Activated B cell treated with CpG ODN at 0.5 μM for 24 hours (primary cell): ENCODE measurements around the gene ABCA10. TPM values are rescaled to one million over a fixed set of nuclear protein-coding genes. Genes with fewer than 3 reads are reported as not detected.
"Not testable (repeated sequence)": the region's sequence is repeated elsewhere in the genome, so short reads cannot be mapped to it uniquely, and the experiment has no call there.

Experiments used
- ATAC-seq: fragments of 200-7000 bp; cut with Tn5 transposase; one replicate; pipeline ENCODE4 v1.10.0; 2021; ENCODE audit warnings: low read depth, mild to moderate bottlenecking, moderate library complexity
- CTCF ChIA-PET: fragments of 350-600 bp; sonication (Branson Sonifier 250); formaldehyde crosslinking; loops from one replicate; lab custom pipeline; 2021; ENCODE audit warnings: antibody characterized with exemption; lab: Charles Lee
- POLR2A ChIA-PET: fragments of 350-600 bp; sonication (Branson Sonifier 250); formaldehyde crosslinking; loops from one replicate; lab custom pipeline; 2021; ENCODE audit warnings: antibody characterized with exemption; lab: Charles Lee
- DNase-seq: peaks from one replicate; pipeline ENCODE4 v3.0.0; 2022
- H3K27ac Mint-ChIP-seq: one replicate; pipeline ENCODE4 v1.8.0; 2020; ENCODE audit warnings: mixed read lengths
- H3K27me3 Mint-ChIP-seq: one replicate; pipeline ENCODE4 v1.8.0; 2021; ENCODE audit warnings: mixed read lengths
- H3K36me3 Mint-ChIP-seq: one replicate; pipeline ENCODE4 v1.8.0; 2021; ENCODE audit warnings: low read depth, mixed read lengths
- H3K4me1 Mint-ChIP-seq: one replicate; pipeline ENCODE4 v1.8.0; 2021; ENCODE audit warnings: mixed read lengths
- H3K4me3 Mint-ChIP-seq: one replicate; pipeline ENCODE4 v1.8.0; 2020; ENCODE audit warnings: mild to moderate bottlenecking, mixed read lengths
- H3K9me3 Mint-ChIP-seq: one replicate; pipeline ENCODE4 v1.8.0; 2020; ENCODE audit warnings: mixed read lengths
- intact Hi-C: fragments of 100-400 bp; cut with micrococcal nuclease; formaldehyde crosslinking; loops from one replicate; pipeline ENCODE4 v1.15.1; 2024
- total RNA-seq: library from RNA; stranded (reverse); gene quantifications from 2 replicates; pipeline ENCODE4 v1.2.3, GENCODE V29; 2022
- TF ChIP-seq, protein P1 (sequence below): fragments of 200-600 bp; IDR thresholded peaks from one replicate; pipeline ENCODE4 v1.8.0; 2022; ENCODE audit warnings: antibody characterized with exemption, mild to moderate bottlenecking

ABCA10 gene
- total RNA-seq, 1 donor from 2014 or later: 1.8 TPM

DNA sequence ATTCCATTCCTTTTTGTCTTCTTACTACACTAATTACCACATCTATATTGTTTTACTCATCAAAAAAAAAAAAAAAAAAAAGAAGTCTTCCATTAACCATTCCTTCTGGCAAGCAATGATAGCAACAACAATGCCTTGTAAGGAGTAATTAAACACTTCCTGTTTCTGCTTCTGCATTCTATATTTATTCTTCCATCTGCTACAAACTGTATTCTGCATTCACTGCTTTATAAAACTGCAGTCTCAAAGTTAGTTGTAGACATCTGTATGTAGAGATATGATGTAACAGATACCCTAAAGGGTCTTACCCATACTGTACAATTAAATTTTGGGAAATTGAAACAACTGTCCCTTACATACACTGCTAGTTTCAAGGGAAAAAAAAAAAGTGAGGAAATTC is 58.2 kb downstream of the ABCA10 start:
- peaks cover 2% of the 10 kb centered on the region for H3K9me3 Mint-ChIP-seq
- DNase-seq: no peak
- TF ChIP-seq, protein P1, sequence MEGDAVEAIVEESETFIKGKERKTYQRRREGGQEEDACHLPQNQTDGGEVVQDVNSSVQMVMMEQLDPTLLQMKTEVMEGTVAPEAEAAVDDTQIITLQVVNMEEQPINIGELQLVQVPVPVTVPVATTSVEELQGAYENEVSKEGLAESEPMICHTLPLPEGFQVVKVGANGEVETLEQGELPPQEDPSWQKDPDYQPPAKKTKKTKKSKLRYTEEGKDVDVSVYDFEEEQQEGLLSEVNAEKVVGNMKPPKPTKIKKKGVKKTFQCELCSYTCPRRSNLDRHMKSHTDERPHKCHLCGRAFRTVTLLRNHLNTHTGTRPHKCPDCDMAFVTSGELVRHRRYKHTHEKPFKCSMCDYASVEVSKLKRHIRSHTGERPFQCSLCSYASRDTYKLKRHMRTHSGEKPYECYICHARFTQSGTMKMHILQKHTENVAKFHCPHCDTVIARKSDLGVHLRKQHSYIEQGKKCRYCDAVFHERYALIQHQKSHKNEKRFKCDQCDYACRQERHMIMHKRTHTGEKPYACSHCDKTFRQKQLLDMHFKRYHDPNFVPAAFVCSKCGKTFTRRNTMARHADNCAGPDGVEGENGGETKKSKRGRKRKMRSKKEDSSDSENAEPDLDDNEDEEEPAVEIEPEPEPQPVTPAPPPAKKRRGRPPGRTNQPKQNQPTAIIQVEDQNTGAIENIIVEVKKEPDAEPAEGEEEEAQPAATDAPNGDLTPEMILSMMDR: no peak
- POLR2A ChIA-PET: no interaction called here
- CTCF ChIA-PET: no interaction called here
- no peak overlapping the region for H3K27ac Mint-ChIP-seq
- H3K4me1 Mint-ChIP-seq: peaks cover 11% of the 10 kb centered on the region
- ATAC-seq: no peak
- no peak overlapping the region for H3K4me3 Mint-ChIP-seq
- H3K27me3 Mint-ChIP-seq: no peaks in the 10 kb centered on the region
- intact Hi-C loops: no loop called here
- H3K36me3 Mint-ChIP-seq: no peaks in the 10 kb centered on the region

DNA sequence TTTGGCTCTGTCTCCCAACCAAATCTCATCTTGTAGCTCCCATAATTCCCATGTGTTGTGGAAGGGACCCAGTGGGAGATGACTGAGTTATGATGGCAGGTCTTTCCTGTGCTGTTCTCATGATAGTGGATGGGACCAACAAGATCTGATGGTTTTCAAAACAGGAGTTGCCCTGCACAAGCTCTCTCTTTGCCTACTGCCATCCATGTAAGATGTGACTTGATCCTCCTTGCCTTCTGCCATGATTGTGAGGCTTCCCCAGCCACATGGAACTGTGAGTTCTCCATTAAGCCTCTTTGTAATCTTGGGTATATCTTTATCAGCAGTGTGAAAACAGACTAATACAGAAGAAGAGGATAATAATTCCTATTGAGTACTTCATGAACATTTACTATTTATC is 60.0 kb downstream of the ABCA10 start:
- H3K36me3 Mint-ChIP-seq, ATAC-seq, H3K9me3 Mint-ChIP-seq, intact Hi-C loops, DNase-seq, H3K27ac Mint-ChIP-seq, CTCF ChIA-PET, POLR2A ChIA-PET, H3K27me3 Mint-ChIP-seq, H3K4me3 Mint-ChIP-seq: not testable (repeated sequence)
- peaks cover 11% of the 10 kb centered on the region for H3K4me1 Mint-ChIP-seq

DNA sequence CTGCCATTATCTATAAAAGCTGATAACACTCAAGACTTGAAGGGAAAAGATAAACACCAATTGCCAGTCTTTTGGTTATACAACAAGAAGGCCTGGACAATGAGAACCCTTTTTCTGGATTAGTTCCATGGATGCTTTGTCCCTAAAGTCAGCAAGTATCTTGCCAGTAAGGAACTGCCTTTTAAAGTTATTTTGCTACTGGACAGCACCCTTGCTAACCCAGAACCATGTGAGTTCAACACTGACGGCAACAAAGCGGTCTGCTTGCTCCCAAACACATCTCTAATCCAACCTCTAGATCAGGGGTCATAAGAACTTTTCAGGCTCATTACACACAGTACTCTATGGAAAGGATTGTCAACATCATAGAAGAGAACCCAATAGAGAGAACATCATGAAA is 61.7 kb downstream of the ABCA10 start:
- ATAC-seq: no peak
- peaks cover 2% of the 10 kb centered on the region for H3K9me3 Mint-ChIP-seq
- H3K4me3 Mint-ChIP-seq: no peak overlapping the region
- ChIA-PET POLR2A (no interaction called here), CTCF (no interaction called here)
- H3K36me3 Mint-ChIP-seq: no peaks in the 10 kb centered on the region
- TF ChIP-seq, protein P1: no peak
- intact Hi-C loops: no loop called here
- DNase-seq: no peak
- H3K27me3 Mint-ChIP-seq: no peaks in the 10 kb centered on the region
- no peak overlapping the region for H3K27ac Mint-ChIP-seq
- peaks cover 11% of the 10 kb centered on the region for H3K4me1 Mint-ChIP-seq

DNA sequence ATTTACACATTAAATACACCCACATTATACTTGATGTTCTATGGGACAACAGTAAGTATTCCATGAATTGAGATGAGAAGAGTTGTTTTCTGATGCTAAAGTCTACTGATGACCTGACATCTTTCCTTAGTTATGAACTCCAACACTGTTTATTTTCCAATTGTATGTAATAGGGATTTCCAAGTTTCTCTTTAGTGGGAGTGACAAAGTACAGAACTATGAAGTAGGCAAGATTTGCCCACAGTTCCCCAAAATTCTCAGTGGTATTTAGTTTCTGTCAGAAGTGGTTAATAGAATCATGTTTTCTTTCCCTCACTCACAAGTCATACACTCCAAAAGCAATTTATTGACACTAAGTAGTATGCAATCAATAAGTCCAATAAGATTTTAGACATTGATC is 64.4 kb downstream of the ABCA10 start:
- DNase-seq (no peak), ATAC-seq (no peak)
- TF ChIP-seq, protein P1: no peak
- H3K36me3 Mint-ChIP-seq: no peaks in the 10 kb centered on the region
- H3K27ac Mint-ChIP-seq: no peak overlapping the region
- ChIA-PET POLR2A (no interaction called here), CTCF (no interaction called here)
- no peaks in the 10 kb centered on the region for H3K4me1 Mint-ChIP-seq
- intact Hi-C loops: no loop called here
- H3K9me3 Mint-ChIP-seq: peaks cover 2% of the 10 kb centered on the region
- H3K4me3 Mint-ChIP-seq: no peak overlapping the region
- no peaks in the 10 kb centered on the region for H3K27me3 Mint-ChIP-seq

DNA sequence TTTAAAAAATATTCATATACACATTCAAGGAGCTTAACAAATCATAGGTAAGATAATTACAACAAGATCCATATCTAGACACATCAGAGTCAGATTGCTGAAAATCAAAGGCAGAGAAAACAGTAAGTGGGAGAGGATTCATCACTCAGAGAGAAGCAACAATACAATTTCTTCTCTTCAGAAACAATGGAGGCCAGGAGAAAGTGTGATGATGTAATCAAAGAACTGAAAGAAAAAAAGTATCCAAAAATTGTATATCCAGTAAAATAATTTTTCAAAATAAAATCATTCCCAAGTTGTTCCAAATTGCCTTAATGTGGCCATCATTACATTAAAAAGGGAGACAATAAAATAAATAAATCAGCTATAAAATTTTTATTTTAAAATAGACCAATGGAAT is 69.2 kb downstream of the ABCA10 start:
- peaks cover 2% of the 10 kb centered on the region for H3K9me3 Mint-ChIP-seq
- no peaks in the 10 kb centered on the region for H3K4me1 Mint-ChIP-seq
- no peak overlapping the region for H3K27ac Mint-ChIP-seq
- H3K4me3 Mint-ChIP-seq: no peak overlapping the region
- ChIA-PET POLR2A (no interaction called here), CTCF (no interaction called here)
- ATAC-seq (no peak), DNase-seq (no peak)
- intact Hi-C loops: no loop called here
- H3K27me3 Mint-ChIP-seq: no peaks in the 10 kb centered on the region
- H3K36me3 Mint-ChIP-seq: no peaks in the 10 kb centered on the region
- TF ChIP-seq, protein P1: no peak

DNA sequence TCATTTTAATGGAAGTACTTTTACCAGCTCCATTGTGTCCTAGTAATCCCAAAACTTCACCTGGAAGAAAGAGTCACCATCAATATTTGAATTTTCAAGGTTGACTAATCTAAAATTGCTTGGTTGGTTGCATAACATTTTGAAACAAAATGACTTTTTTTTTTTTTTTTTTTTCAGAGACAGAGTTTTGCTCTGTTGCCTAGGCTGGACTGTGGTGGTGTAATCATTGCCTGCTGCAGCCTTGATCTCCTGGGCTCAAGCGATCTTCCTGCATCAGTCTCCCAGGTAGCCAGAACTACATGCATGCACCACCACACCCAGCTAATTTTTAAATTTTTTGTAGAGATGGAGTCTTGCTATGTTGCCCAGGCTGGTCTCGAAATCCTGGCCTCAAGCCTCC is 74.4 kb downstream of the ABCA10 start:
- H3K9me3 Mint-ChIP-seq: peaks cover 2% of the 10 kb centered on the region
- POLR2A ChIA-PET: no interaction called here
- TF ChIP-seq, protein P1: no peak
- no peaks in the 10 kb centered on the region for H3K4me1 Mint-ChIP-seq
- no peaks in the 10 kb centered on the region for H3K27me3 Mint-ChIP-seq
- no peaks in the 10 kb centered on the region for H3K36me3 Mint-ChIP-seq
- no peak overlapping the region for H3K27ac Mint-ChIP-seq
- ATAC-seq: no peak
- CTCF ChIA-PET: no interaction called here
- DNase-seq: no peak
- H3K4me3 Mint-ChIP-seq: no peak overlapping the region
- intact Hi-C loops: no loop called here
